GM19099 (cell line): ENCODE measurements around the gene SPATA9.

Source experiments
- POLR2A ChIP-seq: IDR thresholded peaks from 3 replicates; pipeline ENCODE4 v1.6.1; 2011; ENCODE audit warnings: low read depth; ENCODE audit not compliant: insufficient read length; ENCODE audit errors: extremely low read depth

The SPATA9 gene

GRCh38 chr5:95682891-95683290 lies at the start of gene SPATA9:
SPATA9 (minus strand) TSS chr5:95682991; CDS start chr5:95682854, 137 bp downstream.
- no peak for TF ChIP-seq POLR2A

GRCh38 chr5:95731571-95732554 lies 49.1 kb upstream of the SPATA9 start:
- TF ChIP-seq POLR2A = no peak

- no peak for TF ChIP-seq POLR2A
These were observed 48.2 kb upstream of the SPATA9 start, which contains the start of gene RHOBTB3 for GRCh38 chr5:95730730-95731570. RHOBTB3 (plus strand) TSS chr5:95731336; CDS start chr5:95731683, 347 bp downstream.

GRCh38 chr5:95730011-95730700 lies 47.4 kb upstream of the SPATA9 start:
- TF ChIP-seq POLR2A = no peak

- TF ChIP-seq POLR2A = no peak
These were observed 46.6 kb upstream of the SPATA9 start for GRCh38 chr5:95729115-95730010.

GRCh38 chr5:95728494-95729114 lies 45.8 kb upstream of the SPATA9 start:
- TF ChIP-seq POLR2A = no peak

- no peak for TF ChIP-seq POLR2A
These were observed 45.0 kb upstream of the SPATA9 start for GRCh38 chr5:95727764-95728191.

GRCh38 chr5:95726811-95727763 lies 44.3 kb upstream of the SPATA9 start:
- TF ChIP-seq POLR2A = no peak

GRCh38 chr5:95725937-95726810 lies 43.4 kb upstream of the SPATA9 start:
- TF ChIP-seq POLR2A = no peak

- TF ChIP-seq POLR2A = no peak
These were observed 42.5 kb upstream of the SPATA9 start for GRCh38 chr5:95725071-95725820.
